Mucosa of stomach (tissue), 1 donor: ENCODE data around the gene TMED7.

Source experiments
- H3K27me3 ChIP-seq: one replicate; pipeline ENCODE4 v1.7.0; 2013; ENCODE audit warnings: mild to moderate bottlenecking, low read length; ENCODE audit not compliant: control insufficient read depth, insufficient read depth
- H3K36me3 ChIP-seq: one replicate; pipeline ENCODE4 v1.7.0; 2013; ENCODE audit warnings: low read length; ENCODE audit not compliant: control insufficient read depth, insufficient read depth
- H3K4me1 ChIP-seq: one replicate; pipeline ENCODE4 v1.7.0; 2013; ENCODE audit warnings: mild to moderate bottlenecking, low read length; ENCODE audit not compliant: control insufficient read depth, insufficient read depth
- H3K4me3 ChIP-seq: one replicate; pipeline ENCODE4 v1.7.0; 2013; ENCODE audit warnings: low read length
- H3K9ac ChIP-seq: one replicate; pipeline ENCODE4 v1.7.0; 2013; ENCODE audit warnings: mild to moderate bottlenecking, low read length, moderate library complexity
- H3K9me3 ChIP-seq: one replicate; pipeline ENCODE4 v1.7.0; 2013; ENCODE audit warnings: mild to moderate bottlenecking, low read length, moderate library complexity; ENCODE audit not compliant: control insufficient read depth
- donor health status: Pancreatic carcinoma.

Gene TMED7

DNA sequence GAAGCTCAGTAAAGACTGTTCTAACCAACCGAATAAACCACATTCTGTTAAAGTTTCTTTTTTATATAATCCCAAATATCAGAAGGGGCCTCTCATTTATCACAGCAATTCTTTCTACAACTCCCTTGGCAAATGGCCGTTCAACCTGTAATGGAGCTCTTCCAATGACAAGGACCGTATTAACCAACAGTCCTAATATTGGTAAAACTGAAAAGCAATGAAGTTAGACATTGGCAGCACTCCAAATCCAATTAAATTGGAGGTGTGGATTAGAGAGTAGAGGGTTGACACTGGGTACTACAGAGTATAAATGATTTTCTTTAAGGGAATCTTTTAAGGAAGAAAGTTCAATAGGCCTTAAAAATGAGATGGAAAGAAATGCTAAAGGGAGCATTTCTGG is 842 bp downstream of the TMED7 start:
- Histone ChIP-seq H3K9me3 (no peaks in the 10 kb centered on the region), H3K27me3 (no peaks in the 10 kb centered on the region), H3K36me3 (no peaks in the 10 kb centered on the region), H3K9ac (peak overlapping the region; percentile 96), H3K4me3 (peak overlapping the region; percentile 91), H3K4me1 (peaks cover 16% of the 10 kb centered on the region)

DNA sequence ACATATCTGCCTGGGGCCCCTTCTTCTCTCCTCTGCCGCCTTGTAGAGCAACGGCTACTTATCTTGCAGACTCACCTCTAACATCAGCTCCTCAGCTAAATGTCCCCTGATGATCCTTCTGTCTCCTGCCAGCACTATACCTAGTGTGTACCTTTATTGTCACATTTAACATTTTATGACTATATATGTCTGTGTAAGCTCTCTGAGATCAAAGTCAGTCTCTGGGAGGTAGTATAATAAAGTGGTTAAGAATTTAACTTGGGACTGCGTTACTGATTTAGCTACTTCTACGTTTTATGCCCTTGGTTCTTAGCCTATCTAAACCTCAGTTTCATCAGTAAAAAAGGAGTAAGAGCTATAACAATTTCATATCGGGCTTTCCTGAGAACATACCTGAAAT is 2.2 kb downstream of the TMED7 start:
- Histone ChIP-seq H3K4me3 (peak overlapping the region; percentile 91), H3K9ac (peak overlapping the region; percentile 96), H3K36me3 (no peaks in the 10 kb centered on the region), H3K4me1 (peaks cover 16% of the 10 kb centered on the region), H3K9me3 (no peaks in the 10 kb centered on the region), H3K27me3 (no peaks in the 10 kb centered on the region)

DNA sequence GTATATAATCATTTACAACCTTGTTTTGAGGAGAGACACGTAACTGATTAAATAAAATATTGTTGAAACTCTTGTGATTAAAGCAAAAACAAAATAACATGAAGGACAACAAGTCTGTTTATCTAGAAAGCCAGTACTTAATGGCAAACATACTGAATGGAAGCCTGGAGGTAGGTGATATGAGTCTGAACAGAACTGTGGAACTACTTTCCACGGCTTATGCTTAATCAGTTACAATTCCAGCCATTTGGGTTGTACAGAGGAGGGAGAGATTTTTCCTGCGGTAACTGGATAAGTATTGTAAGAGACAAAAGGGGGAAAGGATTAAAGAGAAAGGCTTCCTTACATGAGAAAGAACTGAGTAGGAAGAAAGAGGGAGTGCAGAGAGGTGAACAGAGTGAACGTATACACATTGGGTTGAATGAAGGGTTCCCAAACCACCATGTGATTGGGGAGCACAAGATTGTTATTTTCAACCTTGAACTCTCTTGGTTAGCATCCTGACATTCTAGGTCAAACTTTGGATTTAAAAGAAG is 4.4 kb downstream of the TMED7 start:
- Histone ChIP-seq H3K9me3 (no peaks in the 10 kb centered on the region), H3K4me1 (peaks cover 16% of the 10 kb centered on the region), H3K4me3 (no peak overlapping the region), H3K9ac (no peak overlapping the region), H3K27me3 (no peaks in the 10 kb centered on the region), H3K36me3 (no peaks in the 10 kb centered on the region)

DNA sequence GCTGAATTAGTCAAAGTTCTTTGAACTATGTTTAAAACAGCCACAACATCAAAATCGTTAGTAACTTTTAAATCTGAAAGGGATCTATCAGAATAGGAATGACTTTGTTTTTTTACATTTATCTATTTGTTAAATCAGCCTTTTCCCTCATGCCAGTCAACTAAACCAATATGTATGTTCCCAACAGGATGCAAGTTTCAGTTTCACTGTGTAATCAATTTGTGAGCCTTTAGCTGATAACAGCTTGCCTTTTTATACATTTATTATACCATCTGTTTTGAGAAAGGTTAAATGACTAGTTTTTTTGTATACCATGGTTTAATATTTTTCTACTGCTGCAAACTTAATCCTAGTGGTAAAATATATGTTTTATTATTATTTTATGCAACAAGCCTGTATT is 8.9 kb downstream of the TMED7 start:
- H3K27me3 ChIP-seq, result no peaks in the 10 kb centered on the region
- no peaks in the 10 kb centered on the region for H3K9me3 ChIP-seq
- H3K4me1 ChIP-seq, result no peaks in the 10 kb centered on the region
- H3K36me3 ChIP-seq, result no peaks in the 10 kb centered on the region
- H3K4me3 ChIP-seq, result no peak overlapping the region
- H3K9ac ChIP-seq, result no peak overlapping the region

DNA sequence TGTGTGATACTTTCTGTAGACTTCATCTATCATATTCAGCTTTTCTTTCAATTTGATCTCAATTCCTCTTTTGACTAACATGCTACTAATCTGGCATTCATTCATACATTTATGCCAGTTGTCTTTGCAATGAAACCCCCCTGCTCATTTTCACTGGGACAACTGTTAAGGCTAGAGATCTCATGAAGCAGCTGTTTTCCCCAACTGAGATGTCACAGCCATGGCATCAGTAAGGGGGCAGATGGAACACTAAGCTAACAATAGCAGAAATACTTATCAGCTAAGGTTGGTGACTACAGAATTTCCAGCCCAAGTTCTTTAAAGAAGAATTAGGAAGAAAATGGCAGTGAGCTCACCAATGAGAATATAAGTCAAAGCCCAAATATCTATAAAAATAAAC is 9.4 kb downstream of the TMED7 start:
- Histone ChIP-seq H3K9ac (no peak overlapping the region), H3K36me3 (no peaks in the 10 kb centered on the region), H3K4me1 (no peaks in the 10 kb centered on the region), H3K27me3 (no peaks in the 10 kb centered on the region), H3K4me3 (no peak overlapping the region), H3K9me3 (no peaks in the 10 kb centered on the region)

DNA sequence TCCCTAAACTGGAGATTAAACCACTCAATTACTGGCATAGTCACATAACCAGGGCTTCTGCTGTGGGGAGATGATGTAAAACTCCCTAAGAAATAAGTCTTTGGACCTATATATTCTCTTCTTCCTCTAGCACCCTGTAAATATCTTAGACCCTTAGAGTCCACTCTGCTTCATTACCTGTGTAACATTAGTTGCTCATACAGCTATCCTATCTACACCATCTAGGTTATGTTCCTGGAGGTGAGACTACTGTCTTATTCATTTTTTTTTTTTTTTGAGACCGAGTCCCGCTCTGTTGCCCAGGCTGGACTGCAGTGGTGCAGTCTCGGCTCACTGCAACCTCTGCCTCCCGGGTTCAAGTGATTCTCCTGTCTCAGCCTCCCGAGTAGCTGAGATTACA is 14.0 kb downstream of the TMED7 start:
- H3K9me3 ChIP-seq, result no peaks in the 10 kb centered on the region
- no peaks in the 10 kb centered on the region for H3K36me3 ChIP-seq
- H3K9ac ChIP-seq, result no peak overlapping the region
- H3K4me3 ChIP-seq, result no peak overlapping the region
- H3K4me1 ChIP-seq, result no peaks in the 10 kb centered on the region
- H3K27me3 ChIP-seq, result no peaks in the 10 kb centered on the region

DNA sequence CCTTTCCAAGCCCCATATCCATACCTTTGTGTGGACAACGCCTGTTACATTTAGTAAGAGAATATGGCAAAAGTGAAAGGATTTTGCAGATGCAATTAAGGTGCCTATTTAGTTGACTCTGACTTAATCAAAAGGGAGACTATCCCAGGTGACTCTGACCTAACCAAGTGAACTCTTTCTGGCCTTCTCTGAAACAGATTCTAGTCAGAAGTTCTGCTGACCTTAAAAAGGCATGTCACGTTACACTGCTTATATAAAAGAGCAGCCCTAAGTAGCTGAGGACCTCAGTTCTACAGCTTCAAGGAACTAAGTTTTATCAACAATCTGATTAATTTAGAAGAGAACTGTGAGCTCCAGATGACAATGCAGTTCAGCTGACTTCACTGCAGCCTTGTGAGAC is 17.9 kb downstream of the TMED7 start:
- no peaks in the 10 kb centered on the region for H3K27me3 ChIP-seq
- no peak overlapping the region for H3K4me3 ChIP-seq
- H3K4me1 ChIP-seq, result peaks cover 4% of the 10 kb centered on the region
- no peaks in the 10 kb centered on the region for H3K36me3 ChIP-seq
- no peaks in the 10 kb centered on the region for H3K9me3 ChIP-seq
- no peak overlapping the region for H3K9ac ChIP-seq

DNA sequence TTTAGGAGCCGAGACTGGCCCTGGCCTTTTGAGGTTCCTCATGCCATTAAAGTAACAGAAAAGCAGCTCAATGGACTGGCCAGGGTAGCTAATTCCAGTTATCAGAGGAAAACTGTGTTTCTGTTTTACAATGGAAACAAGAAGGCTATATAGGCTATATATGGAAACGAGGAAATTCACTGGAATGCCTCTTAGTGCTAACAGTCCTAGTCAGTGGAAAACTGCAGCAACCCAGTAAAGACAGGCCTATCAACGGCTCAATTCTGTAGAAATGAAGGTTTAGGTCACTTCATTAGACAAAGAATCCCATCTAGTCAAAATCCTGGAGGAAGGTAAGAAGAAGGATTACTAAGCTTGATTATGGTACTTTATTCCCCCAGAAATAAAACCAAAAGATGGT is 20.4 kb downstream of the TMED7 start:
- Histone ChIP-seq H3K36me3 (no peaks in the 10 kb centered on the region), H3K4me3 (no peak overlapping the region)

DNA sequence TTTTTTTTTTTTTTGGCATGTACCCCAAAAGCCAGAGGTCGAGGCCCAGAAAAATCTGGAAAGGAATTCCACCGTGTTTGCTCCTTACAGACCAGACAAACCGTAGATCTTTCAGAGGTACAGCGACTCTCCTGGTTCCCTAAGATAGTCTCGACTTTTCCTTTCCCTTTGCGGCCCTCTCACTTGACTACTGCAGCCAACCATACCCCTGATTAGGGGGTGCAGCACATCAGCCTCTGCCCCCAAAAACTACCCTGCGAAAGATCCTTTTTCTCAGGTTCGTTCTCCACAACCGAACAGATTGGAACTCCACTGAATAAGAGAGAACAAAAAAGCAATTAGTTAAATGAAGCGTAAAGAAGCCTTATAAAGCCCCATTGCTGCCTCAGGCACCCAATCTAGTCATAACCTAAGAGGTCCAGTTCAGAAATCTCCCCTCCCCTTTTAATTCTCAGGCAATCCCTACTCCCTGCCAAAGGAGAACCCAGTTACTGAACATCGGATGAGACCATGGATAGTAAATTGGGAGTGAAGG is 23.2 kb downstream of the TMED7 start:
- Histone ChIP-seq H3K9me3 (no peaks in the 10 kb centered on the region), H3K27me3 (no peaks in the 10 kb centered on the region), H3K36me3 (no peaks in the 10 kb centered on the region), H3K4me1 (peaks cover 9% of the 10 kb centered on the region), H3K9ac (peak overlapping the region; percentile 83), H3K4me3 (peak overlapping the region; percentile 48)

More for the DNA sequence above, 20.4 kb downstream of the TMED7 start:
- Histone ChIP-seq H3K9ac (no peak overlapping the region), H3K4me1 (peaks cover 9% of the 10 kb centered on the region), H3K27me3 (no peaks in the 10 kb centered on the region), H3K9me3 (no peaks in the 10 kb centered on the region)

DNA sequence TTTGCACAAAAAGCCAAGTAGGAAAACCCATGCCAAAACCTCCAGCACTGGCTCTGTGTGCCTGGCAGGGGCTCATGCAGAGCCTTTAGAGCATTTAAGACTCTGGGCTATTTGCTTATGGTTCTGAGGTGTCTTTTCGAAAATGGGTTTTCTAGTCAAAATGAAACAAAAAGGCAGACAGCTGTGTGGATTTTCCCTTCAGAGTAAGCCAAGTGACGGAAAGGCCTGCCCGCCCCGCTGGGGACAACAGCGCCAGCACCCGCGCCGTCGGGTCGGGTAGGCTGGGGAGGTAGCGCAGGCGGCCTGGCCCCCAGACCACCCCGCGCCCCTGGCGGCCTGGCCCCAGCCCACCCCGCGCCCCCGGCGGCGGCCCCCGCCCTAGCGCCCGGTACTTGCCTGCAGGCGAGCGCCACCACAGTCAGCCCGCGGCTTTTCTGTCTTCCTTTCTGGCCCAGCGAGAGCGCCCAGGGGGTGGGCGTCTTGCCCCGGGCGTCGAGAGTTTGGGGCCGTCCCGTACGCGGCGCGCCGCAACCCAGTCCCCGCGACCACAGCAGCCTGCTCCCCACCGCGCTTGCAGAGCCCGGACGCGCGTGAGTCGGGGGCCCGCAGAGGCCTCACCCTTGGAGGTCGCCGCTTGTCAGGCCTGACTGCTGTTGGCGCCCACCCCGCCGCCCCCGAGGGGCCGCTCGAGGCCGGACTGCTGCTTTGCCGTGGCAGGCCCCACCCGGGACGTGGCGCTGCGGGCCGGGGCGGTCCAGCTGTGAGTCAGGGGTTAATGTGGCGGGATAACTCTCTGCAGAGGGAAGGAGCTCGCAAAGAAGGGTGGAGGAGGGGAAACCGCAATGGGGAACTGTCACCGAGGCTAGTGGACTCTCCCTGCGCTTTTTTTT is 23.9 kb downstream of the TMED7 start, which contains the start of gene TICAM2:
TSS of gene TICAM2 (minus strand) at position 779 of the 890 bp plus-strand sequence. CDS start 21,223 bp downstream, outside the sequence.
- Histone ChIP-seq H3K4me3 (peak within 1 kb of the TSS; percentile 48), H3K27me3 (no peaks in the 10 kb centered on the region), H3K4me1 (peaks cover 9% of the 10 kb centered on the region), H3K9me3 (no peaks in the 10 kb centered on the region), H3K9ac (peak within 1 kb of the TSS; percentile 83), H3K36me3 (no peaks in the 10 kb centered on the region)

DNA sequence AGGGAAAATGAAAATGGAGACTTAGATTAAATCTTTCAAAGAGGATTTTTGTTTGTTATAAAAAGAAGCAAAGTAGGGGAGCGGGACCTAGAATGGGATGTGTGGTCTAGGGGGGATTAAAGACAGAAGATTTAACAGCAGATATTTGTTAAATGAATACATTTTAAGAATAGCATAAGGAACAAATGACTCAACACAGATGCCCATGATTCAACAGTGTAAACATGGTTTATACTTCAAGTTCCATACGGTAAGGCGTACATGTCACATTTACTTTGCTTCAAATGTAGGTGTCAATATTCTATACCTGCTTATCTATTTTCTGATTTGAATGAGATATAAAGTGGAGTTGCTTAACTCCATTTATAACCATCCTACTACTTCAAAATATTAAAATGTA is 25.1 kb downstream of the TMED7 start:
- H3K4me3 ChIP-seq, result no peak overlapping the region
- no peaks in the 10 kb centered on the region for H3K9me3 ChIP-seq
- H3K36me3 ChIP-seq, result no peaks in the 10 kb centered on the region
- no peak overlapping the region for H3K9ac ChIP-seq
- H3K27me3 ChIP-seq, result no peaks in the 10 kb centered on the region
- peaks cover 9% of the 10 kb centered on the region for H3K4me1 ChIP-seq

DNA sequence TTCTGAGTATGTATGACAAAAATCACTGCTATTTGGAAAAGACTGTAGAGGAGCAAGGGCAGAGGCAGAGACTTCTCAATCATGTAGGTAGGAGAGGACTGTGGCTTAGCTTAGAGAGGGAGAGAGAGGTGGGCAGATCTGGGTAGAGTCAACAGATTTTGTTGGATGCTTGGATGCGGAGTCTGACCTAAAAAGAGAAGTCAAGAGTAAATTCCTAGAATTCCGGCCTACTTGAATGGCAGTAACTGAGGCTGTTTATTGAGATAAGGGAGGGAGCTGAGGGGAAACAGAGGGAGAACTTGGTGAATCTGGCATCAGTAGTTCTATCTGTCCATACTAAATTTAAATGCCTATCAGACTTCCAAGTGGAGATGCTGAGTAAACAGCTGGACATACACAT is 25.9 kb downstream of the TMED7 start:
- H3K36me3 ChIP-seq, result no peaks in the 10 kb centered on the region
- H3K4me3 ChIP-seq, result no peak overlapping the region
- H3K9me3 ChIP-seq, result no peaks in the 10 kb centered on the region
- H3K4me1 ChIP-seq, result peaks cover 9% of the 10 kb centered on the region
- no peaks in the 10 kb centered on the region for H3K27me3 ChIP-seq
- H3K9ac ChIP-seq, result no peak overlapping the region
